LNCAP (cell line): ENCODE measurements around the gene PTPRU.

Experiments
- TF ChIP-seq, protein P1 (sequence below): fragments of 450-650 bp; IDR thresholded peaks from 2 replicates; pipeline ENCODE4 v1.5.1; 2017; ENCODE audit warnings: mild to moderate bottlenecking

The PTPRU gene

DNA sequence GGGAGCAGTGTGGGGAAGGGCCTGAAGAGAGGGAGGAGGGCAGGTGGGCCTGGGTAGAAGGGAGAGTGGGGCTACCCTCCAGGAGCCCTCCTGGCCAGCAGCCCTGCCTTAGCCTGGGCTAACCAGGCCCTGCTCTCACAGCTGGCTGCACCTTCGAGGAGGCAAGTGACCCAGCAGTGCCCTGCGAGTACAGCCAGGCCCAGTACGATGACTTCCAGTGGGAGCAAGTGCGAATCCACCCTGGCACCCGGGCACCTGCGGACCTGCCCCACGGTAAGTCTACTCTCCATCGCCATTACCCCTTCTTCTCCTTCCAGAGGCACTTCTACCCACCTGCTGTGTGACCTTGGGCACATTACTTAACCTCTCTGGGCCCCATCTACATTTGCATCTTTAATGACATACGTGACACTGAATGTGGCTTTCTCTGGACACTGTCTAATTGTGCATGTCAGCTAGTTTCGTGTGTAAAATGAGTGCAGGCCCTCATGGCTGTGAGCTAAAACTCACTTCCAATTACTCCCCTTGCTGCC is 18.9 kb downstream of the PTPRU start:
- TF ChIP-seq, protein P1, sequence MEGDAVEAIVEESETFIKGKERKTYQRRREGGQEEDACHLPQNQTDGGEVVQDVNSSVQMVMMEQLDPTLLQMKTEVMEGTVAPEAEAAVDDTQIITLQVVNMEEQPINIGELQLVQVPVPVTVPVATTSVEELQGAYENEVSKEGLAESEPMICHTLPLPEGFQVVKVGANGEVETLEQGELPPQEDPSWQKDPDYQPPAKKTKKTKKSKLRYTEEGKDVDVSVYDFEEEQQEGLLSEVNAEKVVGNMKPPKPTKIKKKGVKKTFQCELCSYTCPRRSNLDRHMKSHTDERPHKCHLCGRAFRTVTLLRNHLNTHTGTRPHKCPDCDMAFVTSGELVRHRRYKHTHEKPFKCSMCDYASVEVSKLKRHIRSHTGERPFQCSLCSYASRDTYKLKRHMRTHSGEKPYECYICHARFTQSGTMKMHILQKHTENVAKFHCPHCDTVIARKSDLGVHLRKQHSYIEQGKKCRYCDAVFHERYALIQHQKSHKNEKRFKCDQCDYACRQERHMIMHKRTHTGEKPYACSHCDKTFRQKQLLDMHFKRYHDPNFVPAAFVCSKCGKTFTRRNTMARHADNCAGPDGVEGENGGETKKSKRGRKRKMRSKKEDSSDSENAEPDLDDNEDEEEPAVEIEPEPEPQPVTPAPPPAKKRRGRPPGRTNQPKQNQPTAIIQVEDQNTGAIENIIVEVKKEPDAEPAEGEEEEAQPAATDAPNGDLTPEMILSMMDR: no peak

DNA sequence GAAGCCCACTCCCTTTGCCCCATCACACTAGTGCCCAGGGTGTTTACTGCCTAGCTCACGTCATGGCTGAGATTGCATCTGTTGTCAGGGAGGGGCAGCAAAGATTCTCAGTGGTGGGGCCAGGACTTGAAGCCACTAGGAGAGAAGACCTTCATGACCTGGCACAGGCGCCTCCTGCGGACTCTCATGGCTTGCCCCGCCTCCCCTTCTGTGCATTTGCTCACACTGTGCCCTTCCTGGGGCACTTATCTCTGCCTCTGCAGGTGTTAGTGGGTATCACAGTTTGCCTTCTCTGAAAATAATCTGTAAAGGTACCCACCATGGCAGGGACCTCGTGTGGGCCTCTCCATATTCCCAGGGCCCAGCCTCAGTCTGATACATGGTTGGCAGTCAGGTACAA is 20.1 kb downstream of the PTPRU start:
- TF ChIP-seq, protein P1: no peak

DNA sequence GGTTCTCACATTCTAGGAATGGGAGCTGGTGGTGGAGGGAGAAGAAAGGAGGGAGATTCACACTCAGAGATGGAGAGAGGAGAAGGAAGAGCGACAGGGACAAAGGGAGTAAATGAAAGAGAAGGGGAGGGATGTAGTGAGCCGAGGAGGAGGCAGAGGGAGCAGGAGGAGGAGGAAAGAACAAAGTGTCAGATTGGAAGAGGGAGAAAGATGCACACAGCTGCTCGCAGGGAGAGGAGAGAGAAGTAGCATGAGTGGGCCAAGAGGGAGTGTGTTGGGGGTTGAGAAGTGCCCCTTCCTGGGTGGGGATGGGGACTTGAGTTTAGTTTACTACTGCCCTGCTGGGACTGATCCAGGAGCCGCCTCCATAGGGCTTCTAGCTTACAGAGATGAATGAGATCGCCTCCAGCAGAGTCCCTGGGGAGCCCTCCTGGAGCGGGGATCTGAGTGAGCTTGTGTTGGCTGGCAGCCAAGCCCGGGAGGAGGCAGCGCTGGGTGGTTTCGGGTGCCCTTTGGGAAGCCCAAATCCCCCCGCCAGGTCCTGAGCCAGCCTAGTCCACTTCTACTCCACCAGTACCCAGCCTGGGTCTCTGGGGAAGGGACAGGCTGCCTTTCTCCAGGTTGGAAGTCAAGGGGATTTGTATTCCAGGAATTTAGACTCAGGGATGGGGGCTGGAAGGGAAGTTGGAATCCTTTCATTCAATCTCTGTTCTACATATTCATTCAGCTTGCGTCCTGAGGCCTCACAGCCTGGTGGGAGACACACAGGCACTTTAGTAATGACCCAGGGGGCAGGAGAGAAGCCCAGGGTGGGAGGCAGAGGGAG is 20.9 kb downstream of the PTPRU start:
- TF ChIP-seq, protein P1: no peak

DNA sequence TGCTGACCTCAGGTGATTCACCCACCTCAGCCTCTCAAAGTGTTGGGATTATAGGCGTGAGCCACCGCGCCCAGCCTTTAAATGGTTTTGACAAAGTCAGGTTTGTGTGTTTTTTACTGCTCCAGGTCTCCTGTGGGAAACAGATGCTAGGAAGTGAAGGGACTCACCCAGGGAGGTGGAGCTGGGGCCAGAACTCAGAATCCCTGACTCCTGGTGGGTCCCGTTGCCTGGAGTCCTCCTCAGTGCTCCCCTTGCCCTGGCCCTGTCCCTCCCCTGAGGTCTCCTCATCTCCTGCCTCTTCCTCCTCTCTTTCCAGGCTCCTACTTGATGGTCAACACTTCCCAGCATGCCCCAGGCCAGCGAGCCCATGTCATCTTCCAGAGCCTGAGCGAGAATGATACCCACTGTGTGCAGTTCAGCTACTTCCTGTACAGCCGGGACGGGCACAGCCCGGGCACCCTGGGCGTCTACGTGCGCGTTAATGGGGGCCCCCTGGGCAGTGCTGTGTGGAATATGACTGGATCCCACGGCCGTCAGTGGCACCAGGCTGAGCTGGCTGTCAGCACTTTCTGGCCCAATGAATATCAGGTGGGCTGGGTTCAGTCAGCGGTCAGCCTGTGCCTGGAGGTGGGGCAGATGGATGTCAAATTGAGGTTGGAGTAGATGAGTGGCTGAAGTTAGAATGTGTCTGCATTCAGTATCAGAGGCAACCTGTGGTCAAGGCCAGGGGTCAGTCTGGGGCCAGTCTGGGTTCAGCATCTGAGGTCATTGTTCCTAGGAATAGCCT is 22.1 kb downstream of the PTPRU start:
- TF ChIP-seq, protein P1: no peak

DNA sequence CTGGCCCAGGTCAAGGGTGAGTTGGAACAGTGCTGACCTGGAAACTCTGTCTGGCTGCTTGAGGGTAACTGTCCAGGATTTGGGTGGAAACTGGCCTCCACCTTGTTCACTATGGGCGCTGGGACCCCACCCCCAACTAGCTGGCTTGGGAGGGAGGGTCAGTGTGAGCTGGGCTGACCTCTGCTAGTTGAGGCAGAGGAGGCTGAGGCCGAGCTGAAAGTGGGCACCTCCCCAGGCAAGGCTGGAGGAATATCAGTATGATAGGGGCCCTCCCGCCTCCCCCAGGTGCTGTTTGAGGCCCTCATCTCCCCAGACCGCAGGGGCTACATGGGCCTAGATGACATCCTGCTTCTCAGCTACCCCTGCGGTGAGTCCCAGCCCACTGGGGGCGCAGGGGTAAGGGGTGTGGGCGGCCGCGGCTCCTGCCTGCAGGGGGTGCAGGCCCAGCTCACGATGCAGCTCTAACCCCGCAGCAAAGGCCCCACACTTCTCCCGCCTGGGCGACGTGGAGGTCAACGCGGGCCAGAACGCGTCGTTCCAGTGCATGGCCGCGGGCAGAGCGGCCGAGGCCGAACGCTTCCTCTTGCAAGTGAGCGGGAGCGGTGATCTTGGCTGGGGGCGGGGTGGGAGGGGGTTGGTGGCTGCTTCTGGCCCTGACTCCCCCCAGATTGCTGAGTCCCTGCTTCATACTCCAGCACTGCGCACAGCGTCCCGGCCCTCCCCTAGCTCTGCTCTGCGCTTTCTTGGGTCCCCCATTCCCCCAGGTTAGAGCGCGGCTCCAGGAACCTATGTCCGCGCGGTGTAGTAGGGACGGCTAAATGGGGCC is 22.9 kb downstream of the PTPRU start:
- TF ChIP-seq, protein P1: no peak

DNA sequence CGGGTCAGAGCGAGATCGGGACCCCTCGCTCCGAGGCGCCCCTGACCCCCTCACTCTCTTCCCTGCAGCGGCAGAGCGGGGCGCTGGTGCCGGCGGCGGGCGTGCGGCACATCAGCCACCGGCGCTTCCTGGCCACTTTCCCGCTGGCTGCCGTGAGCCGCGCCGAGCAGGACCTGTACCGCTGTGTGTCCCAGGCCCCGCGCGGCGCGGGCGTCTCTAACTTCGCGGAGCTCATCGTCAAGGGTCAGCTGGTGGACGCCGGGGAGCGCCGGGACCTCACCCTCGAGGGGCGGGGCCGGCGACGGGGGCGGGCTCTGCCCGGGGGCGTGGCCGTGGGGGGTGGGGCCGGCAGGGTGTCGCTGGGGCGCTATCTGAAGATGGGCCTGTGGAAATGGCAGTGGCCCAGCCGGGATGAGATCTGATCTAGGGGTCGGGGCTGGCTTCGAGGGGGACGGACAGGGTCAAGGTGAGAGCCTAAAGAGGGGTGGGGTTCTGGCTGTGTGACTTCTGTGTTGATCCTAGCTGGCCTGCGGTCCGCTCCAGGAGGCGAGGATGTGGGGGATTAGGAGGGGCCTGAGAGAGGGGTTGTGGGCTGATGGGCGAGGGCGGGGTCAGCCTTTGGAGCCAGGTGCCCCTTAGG is 23.6 kb downstream of the PTPRU start:
- TF ChIP-seq, protein P1: no peak

DNA sequence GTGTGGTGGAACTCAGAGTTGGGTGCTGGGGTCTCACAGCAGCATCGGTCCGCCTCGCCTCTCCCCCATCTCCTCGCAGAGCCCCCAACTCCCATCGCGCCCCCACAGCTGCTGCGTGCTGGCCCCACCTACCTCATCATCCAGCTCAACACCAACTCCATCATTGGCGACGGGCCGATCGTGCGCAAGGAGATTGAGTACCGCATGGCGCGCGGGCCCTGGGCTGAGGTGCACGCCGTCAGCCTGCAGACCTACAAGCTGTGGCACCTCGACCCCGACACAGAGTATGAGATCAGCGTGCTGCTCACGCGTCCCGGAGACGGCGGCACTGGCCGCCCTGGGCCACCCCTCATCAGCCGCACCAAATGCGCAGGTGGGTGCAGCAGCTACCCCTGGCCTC is 24.2 kb downstream of the PTPRU start:
- TF ChIP-seq, protein P1: no peak
